Neural progenitor cell (in vitro differentiated cells): Measurements from ENCODE around the gene PTPRN2.

Experiments
- EZH2 ChIP-seq: fragments of 200-600 bp; sonication (generic); IDR thresholded peaks from 2 replicates; pipeline ENCODE4 v1.6.1; 2017; ENCODE audit warnings: antibody characterized with exemption, mild to moderate bottlenecking, moderate library complexity
- TF ChIP-seq, protein P1 (sequence below): fragments of 200-600 bp; sonication (generic); IDR thresholded peaks from 2 replicates; pipeline ENCODE4 v1.5.1; 2017; ENCODE audit warnings: antibody characterized with exemption, mild to moderate bottlenecking

DNA sequence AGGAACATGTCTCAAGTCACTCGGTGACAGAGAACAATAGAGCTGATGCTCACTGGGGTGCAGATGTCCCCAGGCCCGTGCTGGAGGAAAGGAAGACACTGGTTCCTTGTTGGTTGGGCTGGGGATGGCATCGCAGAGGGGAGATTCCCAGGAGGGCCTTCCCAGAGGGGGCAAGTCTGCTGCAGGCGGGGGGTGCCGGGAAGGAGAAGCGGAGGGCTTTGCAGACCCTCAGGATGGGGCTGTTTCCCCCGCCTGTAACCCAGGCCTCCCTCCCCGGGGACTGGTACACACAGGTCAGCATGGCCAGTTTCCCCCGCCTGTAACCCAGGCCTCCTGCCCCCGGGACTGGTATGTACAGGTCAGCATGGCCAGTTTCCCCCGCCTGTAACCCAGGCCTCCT lies 967.0 kb downstream of the PTPRN2 start:
- TF ChIP-seq, protein P1, sequence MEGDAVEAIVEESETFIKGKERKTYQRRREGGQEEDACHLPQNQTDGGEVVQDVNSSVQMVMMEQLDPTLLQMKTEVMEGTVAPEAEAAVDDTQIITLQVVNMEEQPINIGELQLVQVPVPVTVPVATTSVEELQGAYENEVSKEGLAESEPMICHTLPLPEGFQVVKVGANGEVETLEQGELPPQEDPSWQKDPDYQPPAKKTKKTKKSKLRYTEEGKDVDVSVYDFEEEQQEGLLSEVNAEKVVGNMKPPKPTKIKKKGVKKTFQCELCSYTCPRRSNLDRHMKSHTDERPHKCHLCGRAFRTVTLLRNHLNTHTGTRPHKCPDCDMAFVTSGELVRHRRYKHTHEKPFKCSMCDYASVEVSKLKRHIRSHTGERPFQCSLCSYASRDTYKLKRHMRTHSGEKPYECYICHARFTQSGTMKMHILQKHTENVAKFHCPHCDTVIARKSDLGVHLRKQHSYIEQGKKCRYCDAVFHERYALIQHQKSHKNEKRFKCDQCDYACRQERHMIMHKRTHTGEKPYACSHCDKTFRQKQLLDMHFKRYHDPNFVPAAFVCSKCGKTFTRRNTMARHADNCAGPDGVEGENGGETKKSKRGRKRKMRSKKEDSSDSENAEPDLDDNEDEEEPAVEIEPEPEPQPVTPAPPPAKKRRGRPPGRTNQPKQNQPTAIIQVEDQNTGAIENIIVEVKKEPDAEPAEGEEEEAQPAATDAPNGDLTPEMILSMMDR = no peak
- no peak for TF ChIP-seq EZH2
